IMR-90 (cell line): ENCODE data around the gene CLTCL1.

ENCODE experiments used
- CEBPB ChIP-seq: IDR thresholded peaks from 2 replicates; pipeline ENCODE4 v1.6.1; 2012; ENCODE audit warnings: low read depth, low read length, improper control_type of control experiment
- CHD1 ChIP-seq: IDR thresholded peaks from 2 replicates; pipeline ENCODE4 v1.6.1; 2012; ENCODE audit warnings: low read depth, low read length, improper control_type of control experiment
- CTCF ChIP-seq: conservative IDR thresholded peaks from 2 replicates; pipeline ENCODE4 v1.5.1; 2012; ENCODE audit warnings: mild to moderate bottlenecking, low read depth, low read length, improper control_type of control experiment
- FOS ChIP-seq: fragments of 150-350 bp; IDR thresholded peaks from 2 replicates; pipeline ENCODE4 v1.6.1; 2016; ENCODE audit warnings: low read depth, low read length
- POLR2A ChIP-seq: IDR thresholded peaks from 2 replicates; pipeline ENCODE4 v1.6.1; 2012; ENCODE audit warnings: mild to moderate bottlenecking, low read depth, low read length
- RCOR1 ChIP-seq: IDR thresholded peaks from 2 replicates; pipeline ENCODE4 v1.6.1; 2012; ENCODE audit warnings: mild to moderate bottlenecking, low read length, improper control_type of control experiment; ENCODE audit not compliant: insufficient replicate concordance

- TF ChIP-seq CEBPB = no peak
- TF ChIP-seq CTCF = no peak
- TF ChIP-seq FOS = no peak
- TF ChIP-seq POLR2A = no peak
- TF ChIP-seq RCOR1 = no peak
- no peak for TF ChIP-seq CHD1
These were observed 123.2 kb downstream of the CLTCL1 start for GRCh38 chr22:19168088-19168890.
